Measurements from ENCODE around the gene GABBR1. TPM values are rescaled to one million over a fixed set of nuclear protein-coding genes. Genes with fewer than 3 reads are reported as not detected.

Gene GABBR1
- total RNA-seq, 2 experiments from 2014 or later = 12.9 to 37.1 TPM

DNA sequence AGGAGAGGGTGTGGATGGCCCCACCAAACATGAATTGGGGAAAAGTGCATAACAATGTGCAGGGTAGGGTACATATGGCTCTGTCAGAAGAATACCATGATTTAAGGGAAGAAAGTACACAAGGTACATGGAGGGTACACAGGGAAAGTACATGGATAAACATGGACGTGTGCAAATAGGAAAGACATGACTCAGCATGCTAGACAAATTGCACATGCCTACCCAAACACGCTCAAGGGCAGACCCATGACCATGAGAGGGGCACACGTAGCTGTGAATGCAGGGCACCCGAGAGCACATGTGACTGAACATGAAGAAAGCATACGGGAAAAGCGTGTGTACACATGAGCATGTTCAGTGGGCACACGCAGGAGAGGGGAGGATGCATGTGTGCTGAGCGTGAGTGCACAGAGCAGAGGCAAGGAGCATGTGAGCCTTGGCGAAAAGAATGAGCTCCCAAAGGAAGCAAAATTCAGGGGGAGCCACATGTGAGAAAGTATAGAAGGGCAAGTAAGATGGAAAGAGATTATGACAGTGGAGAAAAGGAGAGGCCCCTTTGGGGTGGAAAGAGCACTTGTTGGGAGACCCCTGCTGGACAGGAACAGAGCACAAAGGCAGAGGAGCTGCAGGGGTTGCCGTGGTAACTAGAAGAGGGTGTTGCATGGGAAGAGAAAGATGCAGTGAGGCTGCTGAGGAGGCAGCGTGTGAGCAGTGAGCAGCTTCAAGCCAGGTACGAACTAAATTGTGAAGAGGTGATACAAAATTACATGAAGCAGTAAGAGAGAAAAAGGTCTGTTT, 30.2 kb downstream of the GABBR1 start:
- Histone ChIP-seq H4K20me1 (ENCODE audit: insufficient read depth, low read length) (no peaks in the 10 kb centered on the region), H3K79me2 (ENCODE audit: insufficient read depth, low read depth, low read length) (no peaks in the 10 kb centered on the region), H3K4me1 (ENCODE audit: insufficient read depth, low read length, poor library complexity, severe bottlenecking) (no peaks in the 10 kb centered on the region), H3K4me2 (ENCODE audit: low read length) (no peak overlapping the region), H3K27ac (ENCODE audit: low read depth, low read length, poor library complexity, severe bottlenecking) (no peak overlapping the region), H3K9me3 (ENCODE audit: low read length) (no peaks in the 10 kb centered on the region), H3K36me3 (ENCODE audit: insufficient read depth, low read length) (no peaks in the 10 kb centered on the region), H3K9me2 (ENCODE audit: insufficient read depth, low read length) (no peaks in the 10 kb centered on the region), H3K4me3 (ENCODE audit: low read depth, low read length, poor library complexity, severe bottlenecking) (no peak overlapping the region), H2AFZ (ENCODE audit: low read length) (no peak overlapping the region)
- DNase-seq (ENCODE audit: low spot score) = peak; percentile 11
- ChIA-PET CTCF (ENCODE audit: unreplicated experiment) (no interaction called here), POLR2A (interaction anchor here (0.5 kb wide), 1 partner anchor 79 kb away, joined by 5 read pairs; no protein-coding TSS in a partner anchor)
- BruUV-seq (replicated peaks) = no TSS peak
- TF ChIP-seq, protein P1, sequence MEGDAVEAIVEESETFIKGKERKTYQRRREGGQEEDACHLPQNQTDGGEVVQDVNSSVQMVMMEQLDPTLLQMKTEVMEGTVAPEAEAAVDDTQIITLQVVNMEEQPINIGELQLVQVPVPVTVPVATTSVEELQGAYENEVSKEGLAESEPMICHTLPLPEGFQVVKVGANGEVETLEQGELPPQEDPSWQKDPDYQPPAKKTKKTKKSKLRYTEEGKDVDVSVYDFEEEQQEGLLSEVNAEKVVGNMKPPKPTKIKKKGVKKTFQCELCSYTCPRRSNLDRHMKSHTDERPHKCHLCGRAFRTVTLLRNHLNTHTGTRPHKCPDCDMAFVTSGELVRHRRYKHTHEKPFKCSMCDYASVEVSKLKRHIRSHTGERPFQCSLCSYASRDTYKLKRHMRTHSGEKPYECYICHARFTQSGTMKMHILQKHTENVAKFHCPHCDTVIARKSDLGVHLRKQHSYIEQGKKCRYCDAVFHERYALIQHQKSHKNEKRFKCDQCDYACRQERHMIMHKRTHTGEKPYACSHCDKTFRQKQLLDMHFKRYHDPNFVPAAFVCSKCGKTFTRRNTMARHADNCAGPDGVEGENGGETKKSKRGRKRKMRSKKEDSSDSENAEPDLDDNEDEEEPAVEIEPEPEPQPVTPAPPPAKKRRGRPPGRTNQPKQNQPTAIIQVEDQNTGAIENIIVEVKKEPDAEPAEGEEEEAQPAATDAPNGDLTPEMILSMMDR (conservative IDR thresholded peaks at IDR 0.05; ENCODE audit: low read length) = peak; percentile 49
- no peak for TF ChIP-seq EZH2phosphoT487 (IDR thresholded peaks at IDR 0.05; ENCODE audit: borderline replicate concordance, low read depth, low read length)
- intact Hi-C loops (cut with micrococcal nuclease; ENCODE audit: unreplicated experiment) = no loop called here

- POLR2A ChIA-PET = no interaction called here
- Histone ChIP-seq H3K9me2 (ENCODE audit: insufficient read depth, low read length) (no peaks in the 10 kb centered on the region), H3K36me3 (ENCODE audit: insufficient read depth, low read length) (no peaks in the 10 kb centered on the region), H3K4me1 (ENCODE audit: insufficient read depth, low read length, poor library complexity, severe bottlenecking) (no peaks in the 10 kb centered on the region), H3K27ac (ENCODE audit: low read depth, low read length, poor library complexity, severe bottlenecking) (no peak overlapping the region), H3K9me3 (ENCODE audit: low read length) (no peaks in the 10 kb centered on the region), H3K79me2 (ENCODE audit: insufficient read depth, low read depth, low read length) (no peaks in the 10 kb centered on the region), H3K4me3 (ENCODE audit: low read depth, low read length, poor library complexity, severe bottlenecking) (no peak overlapping the region), H2AFZ (ENCODE audit: low read length) (no peak overlapping the region), H3K4me2 (ENCODE audit: low read length) (no peak overlapping the region), H4K20me1 (ENCODE audit: insufficient read depth, low read length) (no peaks in the 10 kb centered on the region)
- CTCF ChIA-PET (ENCODE audit: unreplicated experiment) = interaction anchor here (0.5 kb wide), 1 partner anchor 14 kb away, joined by 4 read pairs; no protein-coding TSS in a partner anchor
- no peak for TF ChIP-seq EZH2phosphoT487 (IDR thresholded peaks at IDR 0.05; ENCODE audit: borderline replicate concordance, low read depth, low read length)
- TF ChIP-seq, protein P1 (conservative IDR thresholded peaks at IDR 0.05; ENCODE audit: low read length) = no peak
- no peak for DNase-seq (ENCODE audit: low spot score)
- intact Hi-C loops (cut with micrococcal nuclease; ENCODE audit: unreplicated experiment) = loop anchor here (10.0 kb wide), 1 partner anchor 913 kb away; no protein-coding TSS in a partner anchor
- no TSS peak for BruUV-seq (replicated peaks)
Observed at GRCh38 chr6:29598172-29598747, 34.7 kb downstream of the GABBR1 start.

- no peaks in the 10 kb centered on the region for H3K79me2 ChIP-seq (ENCODE audit: insufficient read depth, low read depth, low read length)
- H3K4me3 ChIP-seq (ENCODE audit: low read depth, low read length, poor library complexity, severe bottlenecking) = no peak overlapping the region
- H2AFZ ChIP-seq (ENCODE audit: low read length) = no peak overlapping the region
- BruUV-seq (replicated peaks) = no TSS peak
- no peak overlapping the region for H3K4me2 ChIP-seq (ENCODE audit: low read length)
- ChIA-PET POLR2A (interaction anchor here (0.6 kb wide), 1 partner anchor 924 kb away, joined by 3 read pairs; no protein-coding TSS in a partner anchor), CTCF (ENCODE audit: unreplicated experiment) (no interaction called here)
- H3K9me2 ChIP-seq (ENCODE audit: insufficient read depth, low read length) = no peaks in the 10 kb centered on the region
- H3K27ac ChIP-seq (ENCODE audit: low read depth, low read length, poor library complexity, severe bottlenecking) = no peak overlapping the region
- DNase-seq (ENCODE audit: low spot score) = no peak
- no peaks in the 10 kb centered on the region for H4K20me1 ChIP-seq (ENCODE audit: insufficient read depth, low read length)
- TF ChIP-seq, protein P1 (conservative IDR thresholded peaks at IDR 0.05; ENCODE audit: low read length) = no peak
- no peak for TF ChIP-seq EZH2phosphoT487 (IDR thresholded peaks at IDR 0.05; ENCODE audit: borderline replicate concordance, low read depth, low read length)
- no peaks in the 10 kb centered on the region for H3K9me3 ChIP-seq (ENCODE audit: low read length)
- no peaks in the 10 kb centered on the region for H3K4me1 ChIP-seq (ENCODE audit: insufficient read depth, low read length, poor library complexity, severe bottlenecking)
- intact Hi-C loops (cut with micrococcal nuclease; ENCODE audit: unreplicated experiment) = loop anchor here (10.0 kb wide), 1 partner anchor 912 kb away; no protein-coding TSS in a partner anchor
- H3K36me3 ChIP-seq (ENCODE audit: insufficient read depth, low read length) = no peaks in the 10 kb centered on the region
Observed at GRCh38 chr6:29597184-29597583, 35.8 kb downstream of the GABBR1 start.
